Cardiac muscle cell (in vitro differentiated cells and primary cell): ENCODE measurements around the gene TTI1. TPM values are rescaled to one million over a fixed set of nuclear protein-coding genes. Genes with fewer than 3 reads are reported as not detected.

Source experiments
- DNase-seq, 2 donors: peaks; one replicate each; pipeline versions ENCODE4 v3.0.0 to v3.0.0-alpha.2; 2010 to 2017; ENCODE audit warnings: low read depth in 1 of 2, low spot score in 1 of 2
- H3K27ac ChIP-seq: fragments of 200-600 bp; sonication (generic); 2 replicates; pipeline ENCODE4 v1.5.1; 2016
- H3K27me3 ChIP-seq: fragments of 200-600 bp; sonication (generic); 2 replicates; pipeline ENCODE4 v1.6.0; 2016; ENCODE audit warnings: control low read depth
- H3K36me3 ChIP-seq: fragments of 200-600 bp; sonication (generic); 2 replicates; pipeline ENCODE4 v1.5.1; 2016; ENCODE audit warnings: control low read depth
- H3K4me1 ChIP-seq: fragments of 200-600 bp; sonication (generic); 2 replicates; pipeline ENCODE4 v1.8.1; 2017; ENCODE audit warnings: low read depth, mild to moderate bottlenecking, mixed run types
- H3K4me3 ChIP-seq: fragments of 200-600 bp; sonication (generic); 2 replicates; pipeline ENCODE4 v1.5.1; 2016; ENCODE audit warnings: mild to moderate bottlenecking
- H3K9me3 ChIP-seq: fragments of 200-600 bp; sonication (generic); 2 replicates; pipeline ENCODE4 v1.5.1; 2017; ENCODE audit warnings: low read depth, mild to moderate bottlenecking, control low read depth
- CTCF ChIP-seq: IDR thresholded peaks from 2 replicates; pipeline ENCODE4 v1.5.1; 2012; ENCODE audit warnings: low read depth, mild to moderate bottlenecking, low read length
- polyA plus RNA-seq: library from polyadenylated mRNA; unstranded; fragments of >200 nt; fragmentation: Nextera tagmentation; extraction: Ambion mirVana; gene quantifications from 2 replicates; pipeline ENCODE4 v1.2.1, GENCODE V29; 2016
- total RNA-seq: library from RNA; depleted of rRNA; stranded (reverse); fragments of >200 nt; gene quantifications from 2 replicates; pipeline ENCODE4 v1.2.3, GENCODE V29; 2016

Gene TTI1
- total and polyA plus RNA-seq, 2 experiments from 2014 or later, result 23.0 to 23.1 TPM

- Histone ChIP-seq H3K4me1 (peaks cover 7% of the 10 kb centered on the region), H3K27ac (peak overlapping the region; percentile 86), H3K36me3 (peaks cover 53% of the 10 kb centered on the region), H3K9me3 (no peaks in the 10 kb centered on the region), H3K4me3 (no peak overlapping the region), H3K27me3 (no peaks in the 10 kb centered on the region)
- no peak for DNase-seq
- no peak for TF ChIP-seq CTCF
Measured at GRCh38 chr20:38066969-38067716, 33.9 kb upstream of the TTI1 start.

GRCh38 chr20:38065764-38066375 is 32.6 kb upstream of the TTI1 start:
- Histone ChIP-seq H3K27me3 (no peaks in the 10 kb centered on the region), H3K4me3 (no peak overlapping the region), H3K36me3 (peaks cover 51% of the 10 kb centered on the region), H3K4me1 (peaks cover 7% of the 10 kb centered on the region), H3K27ac (peak overlapping the region; percentile 86), H3K9me3 (no peaks in the 10 kb centered on the region)
- no peak for DNase-seq
- TF ChIP-seq CTCF, result no peak

GRCh38 chr20:38063911-38064530 is 30.8 kb upstream of the TTI1 start:
- Histone ChIP-seq H3K4me1 (peaks cover 7% of the 10 kb centered on the region), H3K27me3 (no peaks in the 10 kb centered on the region), H3K9me3 (no peaks in the 10 kb centered on the region), H3K4me3 (no peak overlapping the region), H3K27ac (no peak overlapping the region), H3K36me3 (peaks cover 52% of the 10 kb centered on the region)
- DNase-seq, result no peak
- TF ChIP-seq CTCF, result no peak

GRCh38 chr20:38062890-38063289 is 29.6 kb upstream of the TTI1 start:
- no peaks in the 10 kb centered on the region for H3K27me3 ChIP-seq
- no peaks in the 10 kb centered on the region for H3K9me3 ChIP-seq
- peaks cover 60% of the 10 kb centered on the region for H3K36me3 ChIP-seq

GRCh38 chr20:38061109-38061508 is 27.9 kb upstream of the TTI1 start:
- Histone ChIP-seq H3K4me3 (no peak overlapping the region), H3K4me1 (no peaks in the 10 kb centered on the region), H3K27me3 (no peaks in the 10 kb centered on the region), H3K36me3 (peaks cover 54% of the 10 kb centered on the region), H3K9me3 (no peaks in the 10 kb centered on the region), H3K27ac (no peak overlapping the region)
- TF ChIP-seq CTCF, result no peak
- DNase-seq, result no peak

More at GRCh38 chr20:38062890-38063289, 29.6 kb upstream of the TTI1 start:
- Histone ChIP-seq H3K27ac (no peak overlapping the region), H3K4me3 (no peak overlapping the region), H3K4me1 (peaks cover 7% of the 10 kb centered on the region)
- no peak for TF ChIP-seq CTCF
- no peak for DNase-seq
